Right ventricle myocardium superior (tissue), 1 donor: ENCODE results near the gene CCDC50. TPM values are rescaled to one million over a fixed set of nuclear protein-coding genes. Genes with fewer than 3 reads are reported as not detected.

Experiments used
- ATAC-seq: fragments of 200-7000 bp; cut with Tn5 transposase; one replicate; pipeline ENCODE4 v1.9.1; 2020; ENCODE audit warnings: mild to moderate bottlenecking; ENCODE audit not compliant: poor library complexity
- DNase-seq: peaks from one replicate; pipeline ENCODE4 v3.0.0-alpha.2; 2020
- intact Hi-C: fragments of 100-400 bp; cut with DNase I; formaldehyde crosslinking; loops from one replicate; pipeline ENCODE4 v1.11.2; 2022
- total RNA-seq: library from RNA; stranded (reverse); fragmentation: NEBNext Ultra II Directional; extraction: Animal tissue kit (Norgen Biotek cat#: 25700); gene quantifications from one replicate; pipeline ENCODE4 v1.2.1, GENCODE V29; 2021
- donor health status: DM: no; HTN: yes; CAD: no; lungs with severe emphysema.

CCDC50 gene
- total RNA-seq, 1 donor from 2014 or later: 50.8 TPM

DNA sequence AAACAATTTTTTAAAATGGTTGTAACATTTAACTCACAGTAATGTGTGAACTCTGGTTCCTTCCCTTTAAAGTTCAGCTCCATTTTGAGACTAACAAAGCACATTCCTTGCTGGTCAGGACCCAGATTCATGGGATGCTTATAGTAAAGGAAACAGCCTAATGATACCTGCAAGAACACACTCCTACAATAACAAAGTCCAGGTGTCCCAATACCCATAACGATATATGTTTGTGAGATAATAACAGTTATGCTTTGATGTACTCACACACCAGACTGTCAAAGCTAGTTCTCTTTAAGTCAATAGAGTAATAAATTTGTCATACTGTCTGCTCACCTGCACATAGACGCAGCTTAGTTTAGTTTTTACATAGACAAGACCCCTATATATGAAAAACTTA, 15.9 kb upstream of the CCDC50 start:
- intact Hi-C loops: no loop called here
- DNase-seq (no peak), ATAC-seq (no peak)

- intact Hi-C loops: no loop called here
- no peak for ATAC-seq
- no peak for DNase-seq
These were observed 15.0 kb upstream of the CCDC50 start for GRCh38 chr3:191314109-191314728.

DNA sequence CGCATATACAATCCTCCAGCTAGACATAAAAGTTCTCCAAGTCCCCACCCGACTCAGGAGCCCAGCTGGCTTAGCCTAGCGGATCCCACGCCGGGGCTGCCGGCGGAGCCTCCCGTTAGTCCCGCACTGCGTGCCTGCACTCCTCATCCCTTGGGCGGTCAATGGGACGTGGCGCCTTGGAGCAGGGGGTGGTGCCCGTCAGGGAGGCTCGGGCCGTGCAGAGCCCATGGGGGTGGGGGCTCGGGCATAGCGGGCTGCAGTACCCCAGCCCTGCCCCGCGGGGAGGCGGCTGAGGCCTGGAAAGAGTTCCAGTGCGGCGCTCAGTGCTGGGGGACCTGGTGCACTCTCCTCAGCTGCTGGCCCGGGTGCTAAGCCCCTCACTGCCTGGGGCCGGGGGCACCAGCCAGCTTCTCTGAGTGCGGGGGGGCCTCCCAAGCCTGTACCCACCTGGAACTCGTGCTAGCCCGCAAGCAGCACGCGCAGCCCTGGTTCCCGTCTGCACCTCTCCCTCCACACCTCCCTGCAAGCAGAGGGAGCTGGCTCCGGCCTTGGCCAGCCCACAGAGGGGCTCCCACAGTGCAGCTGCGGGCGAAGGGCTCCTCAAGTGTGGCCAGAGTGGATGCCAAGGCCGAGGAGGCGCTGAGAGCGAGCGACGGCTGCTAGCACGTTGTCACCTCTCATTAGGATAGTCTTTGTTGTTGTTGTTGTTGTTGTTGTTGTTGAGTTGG, 12.2 kb upstream of the CCDC50 start:
- ATAC-seq: no peak
- DNase-seq: no peak
- intact Hi-C loops: no loop called here

DNA sequence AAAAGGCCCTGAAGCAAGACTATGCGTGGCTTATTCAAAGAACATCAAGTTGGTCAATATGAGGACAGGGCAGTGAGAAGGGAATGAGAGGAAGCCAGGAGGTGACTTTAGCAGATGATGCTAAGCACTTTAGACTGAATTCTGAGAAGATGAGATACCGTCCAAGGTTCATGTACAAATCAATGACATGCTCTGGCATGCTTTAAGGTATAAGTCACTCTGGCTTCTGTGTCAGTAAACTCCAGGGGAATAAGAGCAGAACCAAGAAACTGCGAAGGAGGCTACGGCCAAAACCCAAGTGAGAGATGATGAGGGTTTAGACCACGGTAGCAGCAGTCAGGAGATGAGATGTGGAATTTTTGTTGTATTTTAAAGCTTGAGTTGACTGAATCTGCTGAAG, 8.9 kb upstream of the CCDC50 start:
- no peak for DNase-seq
- intact Hi-C loops: loop anchor here (10.0 kb wide), 1 partner anchor 76 kb away; no protein-coding TSS in a partner anchor
- no peak for ATAC-seq

DNA sequence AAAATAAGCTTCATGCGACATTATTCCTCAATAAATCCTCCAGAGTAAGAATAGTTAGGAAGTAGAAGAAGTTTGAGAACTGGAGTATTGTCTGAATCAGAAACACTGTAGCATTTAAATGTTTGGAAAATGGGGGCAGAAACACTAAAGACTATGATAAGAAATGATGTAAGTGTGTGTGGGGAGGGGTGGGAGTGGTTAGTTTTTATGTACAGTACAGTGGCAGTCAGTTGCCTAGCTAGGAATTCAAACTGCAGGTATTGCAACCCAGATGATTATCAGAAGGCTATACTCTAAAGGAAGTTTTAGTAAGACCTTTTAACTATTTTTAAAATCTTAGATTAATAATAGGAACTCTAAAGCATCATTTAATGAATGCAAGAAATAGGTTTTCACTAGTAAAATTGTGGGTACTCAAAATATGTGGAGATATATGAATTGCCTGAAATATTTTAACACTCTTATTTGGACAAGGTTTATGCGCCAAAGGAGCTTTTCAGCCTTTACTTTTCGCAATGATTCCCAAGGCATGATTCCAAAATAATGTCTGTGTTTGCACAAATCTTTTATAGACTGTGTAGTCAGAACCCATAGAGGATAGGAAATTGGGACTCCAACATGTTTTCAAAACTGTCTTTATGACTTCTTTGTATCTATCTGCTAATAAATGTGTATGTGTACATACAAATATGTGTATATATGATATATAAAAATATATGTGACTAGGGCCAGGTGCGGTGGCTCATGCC, 8.0 kb upstream of the CCDC50 start:
- intact Hi-C loops: loop anchor here (10.0 kb wide), 1 partner anchor 76 kb away; no protein-coding TSS in a partner anchor
- no peak for ATAC-seq

GRCh38 chr3:191324936-191325335, 4.3 kb upstream of the CCDC50 start:
- no peak for ATAC-seq
- DNase-seq: no peak
- intact Hi-C loops: loop anchor here (10.0 kb wide), 1 partner anchor 80 kb away; no protein-coding TSS in a partner anchor

More for the DNA sequence above, 8.0 kb upstream of the CCDC50 start:
- DNase-seq: no peak

DNA sequence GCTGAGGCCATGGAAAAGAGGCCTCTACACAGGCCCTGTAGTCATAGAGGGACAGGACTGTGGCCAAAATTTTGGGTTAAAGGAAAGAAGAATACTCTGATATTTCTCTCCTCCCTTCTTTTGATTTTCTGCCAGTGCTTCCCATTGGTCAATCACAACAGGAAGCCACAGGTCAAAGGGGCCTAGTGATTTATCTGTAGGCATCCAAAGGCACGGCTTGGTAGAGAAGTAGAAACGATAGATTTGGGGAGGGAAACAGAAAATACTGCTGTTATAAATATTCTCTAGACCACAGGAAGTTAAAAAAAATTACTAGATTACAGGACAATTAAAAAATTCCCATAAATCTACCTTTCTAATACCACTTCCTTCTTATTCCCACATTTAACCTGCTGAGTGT, 1.7 kb upstream of the CCDC50 start:
- intact Hi-C loops: loop anchor here (10.0 kb wide), 1 partner anchor 83 kb away; no protein-coding TSS in a partner anchor
- DNase-seq: no peak
- no peak for ATAC-seq

DNA sequence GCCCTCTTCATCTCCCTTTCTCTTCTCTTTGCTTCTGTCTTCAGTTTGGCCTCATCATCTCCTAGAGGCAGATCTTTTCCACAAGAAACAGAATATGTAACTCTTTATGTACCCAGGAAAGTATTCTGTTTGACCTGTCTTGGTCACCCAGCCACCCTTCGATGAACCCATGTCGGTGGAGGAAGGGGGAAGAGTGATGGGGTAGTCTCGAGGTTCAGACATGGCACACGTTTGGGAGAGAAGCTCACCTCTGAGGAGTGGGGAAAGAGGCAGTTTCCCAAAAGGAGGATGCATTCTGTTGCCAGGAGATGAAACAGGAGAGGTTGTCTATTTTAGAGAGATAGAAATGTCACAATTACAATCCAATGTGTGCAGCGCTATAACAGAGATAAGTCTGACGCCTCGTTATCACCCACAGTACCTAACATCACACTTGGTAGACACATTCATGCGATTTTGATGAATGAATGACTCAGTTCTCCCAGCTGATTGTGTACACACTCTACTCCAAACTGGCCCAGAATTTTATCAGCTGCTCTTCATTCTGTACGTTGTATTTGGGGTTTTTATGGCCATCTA, 722 bp upstream of the CCDC50 start:
- no peak for DNase-seq
- intact Hi-C loops: loop anchor here (10.0 kb wide), 1 partner anchor 84 kb away; no protein-coding TSS in a partner anchor
- ATAC-seq: peak; percentile 3

- intact Hi-C loops: loop anchor here (10.0 kb wide), 1 partner anchor 85 kb away; no protein-coding TSS in a partner anchor
- peak; percentile 66 for ATAC-seq
- DNase-seq: peak; percentile 68
These were observed 698 bp downstream of the CCDC50 start, which contains the start of gene UTS2B for GRCh38 chr3:191329654-191330529. UTS2B (minus strand) TSS chr3:191330526; CDS start chr3:191282189, 48,337 bp downstream.

DNA sequence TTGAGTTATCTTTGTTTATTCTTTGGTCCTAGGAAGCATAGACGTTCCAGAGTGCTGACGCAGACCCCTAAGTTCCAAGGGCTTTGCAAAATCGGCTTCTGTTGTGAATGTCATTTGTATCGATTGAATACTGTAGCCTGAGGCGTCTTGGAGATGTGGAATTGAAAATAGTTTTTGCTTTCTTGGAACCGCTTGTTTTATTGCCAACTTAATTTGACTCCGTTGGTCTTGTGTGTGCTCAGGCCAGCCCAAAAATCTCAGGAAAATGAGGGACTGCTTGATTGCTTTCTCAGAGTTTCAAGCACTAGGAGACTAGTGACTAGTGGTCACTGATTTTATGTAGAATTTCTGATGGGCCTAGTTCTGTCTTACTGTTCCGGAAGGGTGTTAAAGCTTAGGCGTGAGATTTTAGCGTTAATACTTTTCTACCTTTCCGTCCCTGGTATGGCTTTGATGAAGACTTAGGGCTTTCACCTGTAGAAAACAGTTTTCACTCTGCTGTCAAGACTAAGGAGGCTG, 1.4 kb downstream of the CCDC50 start:
- no peak for DNase-seq
- peak; percentile 7 for ATAC-seq
- intact Hi-C loops: no loop called here

DNA sequence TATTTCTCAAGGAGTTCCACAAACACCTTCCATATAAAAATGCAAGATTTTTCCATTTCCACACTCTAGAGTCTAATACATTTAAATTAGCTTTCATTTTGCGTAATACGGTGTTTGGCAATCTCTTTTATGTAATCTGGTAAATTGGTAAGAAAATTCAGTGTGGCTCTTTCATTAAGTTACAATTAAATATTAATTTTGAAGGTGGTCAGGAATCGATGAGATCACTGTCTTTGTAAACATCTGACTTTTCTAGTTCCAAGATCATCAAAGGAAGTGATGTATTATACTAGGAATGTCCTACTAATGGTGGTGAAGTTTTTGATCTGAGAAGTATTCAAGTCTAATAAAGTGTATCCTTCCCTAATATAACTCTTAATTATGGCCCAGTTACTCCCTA, 2.2 kb downstream of the CCDC50 start:
- DNase-seq: no peak
- ATAC-seq: no peak
- intact Hi-C loops: no loop called here

GRCh38 chr3:191333298-191333880, 4.2 kb downstream of the CCDC50 start:
- ATAC-seq (no peak), DNase-seq (no peak)
- intact Hi-C loops: no loop called here

- DNase-seq (no peak), ATAC-seq (no peak)
- intact Hi-C loops: no loop called here
These were observed 5.2 kb downstream of the CCDC50 start for GRCh38 chr3:191334346-191334893.

DNA sequence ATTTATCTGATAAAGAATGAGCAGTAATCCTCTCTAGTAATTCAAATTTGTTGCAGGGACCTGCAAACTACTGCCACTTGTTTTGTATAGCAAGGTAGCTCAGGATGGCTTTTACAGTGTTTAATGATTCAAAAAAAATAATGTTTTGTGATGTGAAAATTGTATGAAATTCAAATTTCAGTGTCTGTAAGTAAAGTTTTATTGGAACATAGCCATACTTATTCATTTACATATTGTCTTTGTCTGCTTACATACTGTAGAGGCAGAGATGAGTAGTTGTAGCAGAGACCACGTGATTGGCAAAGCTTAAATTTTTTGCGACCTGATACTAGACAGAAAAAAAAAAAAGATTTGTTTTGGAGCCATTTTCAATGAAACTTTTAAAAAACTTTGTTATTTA, 7.6 kb downstream of the CCDC50 start:
- intact Hi-C loops: no loop called here
- no peak for ATAC-seq
- no peak for DNase-seq

DNA sequence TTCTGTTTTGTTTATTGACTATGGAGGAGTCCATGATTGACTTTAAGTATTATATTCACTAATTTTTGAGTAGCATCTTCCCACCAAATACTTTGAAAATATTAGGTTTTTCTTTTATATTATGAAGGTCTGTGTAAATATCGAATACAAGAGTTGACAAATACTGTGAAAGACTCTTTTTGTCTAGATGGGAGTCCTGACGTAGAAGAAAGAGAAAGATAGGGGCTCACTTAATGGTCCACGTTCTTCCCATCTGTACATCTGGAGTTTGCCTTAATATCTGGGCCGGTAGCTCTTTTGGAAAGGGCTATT, 8.9 kb downstream of the CCDC50 start:
- intact Hi-C loops: no loop called here
- ATAC-seq (no peak), DNase-seq (no peak)

DNA sequence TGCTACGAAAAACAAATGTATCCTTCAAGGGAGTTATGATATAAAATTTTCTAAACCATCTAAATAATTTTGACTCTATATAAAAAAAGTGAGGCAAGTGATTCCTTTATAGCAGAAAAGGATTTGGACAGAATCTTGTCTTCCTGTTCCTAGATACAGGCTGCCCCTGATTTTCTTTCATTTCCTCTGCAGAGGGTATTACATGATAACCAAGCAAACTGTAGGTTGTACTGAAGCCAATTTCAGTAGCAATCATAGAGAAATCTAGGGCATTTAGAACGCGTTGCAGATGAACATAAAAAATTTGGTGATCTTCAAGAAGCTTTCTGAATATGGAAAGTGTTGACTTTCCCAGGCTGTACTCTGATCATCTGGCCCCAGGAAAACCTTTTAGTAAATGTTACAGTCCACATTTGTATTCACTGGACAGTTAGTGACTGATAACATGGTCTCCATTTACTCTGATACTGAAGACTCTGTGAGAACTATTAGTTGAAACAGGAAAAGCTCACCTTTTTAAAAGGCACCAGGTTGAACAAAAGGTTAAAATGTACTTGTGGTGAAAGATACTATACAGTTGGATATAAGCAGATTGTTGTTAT, 10.2 kb downstream of the CCDC50 start:
- DNase-seq (no peak), ATAC-seq (no peak)
- intact Hi-C loops: no loop called here

GRCh38 chr3:191340351-191340750, 11.2 kb downstream of the CCDC50 start:
- intact Hi-C loops: no loop called here
- no peak for DNase-seq
- ATAC-seq: no peak
